ENCODE measurements around the gene RNF150. TPM values are rescaled to one million over a fixed set of nuclear protein-coding genes. Genes with fewer than 3 reads are reported as not detected.

RNF150 gene
- total and polyA plus RNA-seq, 4 donors, result 0.27 to 1.4 (median 0.81) TPM

DNA sequence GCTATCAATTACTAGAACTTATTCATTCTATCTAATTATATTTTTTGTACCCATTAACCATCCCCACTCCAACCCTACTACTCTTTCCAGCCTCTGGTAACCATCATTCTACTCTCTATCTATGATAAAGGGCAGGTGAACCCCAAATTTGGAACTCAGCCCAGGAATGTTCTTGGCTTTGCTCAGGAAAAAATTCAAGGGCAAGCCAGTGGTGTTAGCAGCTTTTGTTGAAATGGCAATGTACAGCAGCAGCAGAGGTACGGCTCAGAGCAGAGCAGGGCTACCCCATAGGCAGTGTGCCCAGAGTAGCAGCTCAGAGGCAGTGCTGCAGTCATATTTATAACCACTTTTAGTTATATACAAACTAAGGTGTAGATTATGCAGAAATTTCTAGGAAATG is 138.2 kb downstream of the RNF150 start:
- H3K27ac ChIP-seq (ENCODE audit: low read depth in 1 of 2, low read length in 2 of 2), result no peak overlapping the region
- H3K4me1 ChIP-seq (ENCODE audit: control insufficient read depth in 4 of 4, insufficient read depth in 4 of 4, low read length in 3 of 4), result peaks cover 0 to 2% (median 0%) of the 10 kb centered on the region in 4 donors
- TF ChIP-seq RXRA (IDR thresholded peaks at IDR 0.05) (peak in 1 of 2 donors; percentile 9), GABPA (IDR thresholded peaks at IDR 0.05 in 1 of 2, conservative IDR thresholded peaks at IDR 0.05 in 1 of 2) (no peak), SP1 (IDR thresholded peaks at IDR 0.05) (no peak), RAD21 (IDR thresholded peaks at IDR 0.05) (peak in 1 of 2 donors; percentile 8), HNF4A (conservative IDR thresholded peaks at IDR 0.05) (peak in 1 of 2 donors; percentile 7), NR2F2 (IDR thresholded peaks at IDR 0.05) (no peak)
- TF ChIP-seq, protein P1, sequence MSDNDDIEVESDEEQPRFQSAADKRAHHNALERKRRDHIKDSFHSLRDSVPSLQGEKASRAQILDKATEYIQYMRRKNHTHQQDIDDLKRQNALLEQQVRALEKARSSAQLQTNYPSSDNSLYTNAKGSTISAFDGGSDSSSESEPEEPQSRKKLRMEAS (IDR thresholded peaks at IDR 0.05), result no peak
- TF ChIP-seq, protein P2, sequence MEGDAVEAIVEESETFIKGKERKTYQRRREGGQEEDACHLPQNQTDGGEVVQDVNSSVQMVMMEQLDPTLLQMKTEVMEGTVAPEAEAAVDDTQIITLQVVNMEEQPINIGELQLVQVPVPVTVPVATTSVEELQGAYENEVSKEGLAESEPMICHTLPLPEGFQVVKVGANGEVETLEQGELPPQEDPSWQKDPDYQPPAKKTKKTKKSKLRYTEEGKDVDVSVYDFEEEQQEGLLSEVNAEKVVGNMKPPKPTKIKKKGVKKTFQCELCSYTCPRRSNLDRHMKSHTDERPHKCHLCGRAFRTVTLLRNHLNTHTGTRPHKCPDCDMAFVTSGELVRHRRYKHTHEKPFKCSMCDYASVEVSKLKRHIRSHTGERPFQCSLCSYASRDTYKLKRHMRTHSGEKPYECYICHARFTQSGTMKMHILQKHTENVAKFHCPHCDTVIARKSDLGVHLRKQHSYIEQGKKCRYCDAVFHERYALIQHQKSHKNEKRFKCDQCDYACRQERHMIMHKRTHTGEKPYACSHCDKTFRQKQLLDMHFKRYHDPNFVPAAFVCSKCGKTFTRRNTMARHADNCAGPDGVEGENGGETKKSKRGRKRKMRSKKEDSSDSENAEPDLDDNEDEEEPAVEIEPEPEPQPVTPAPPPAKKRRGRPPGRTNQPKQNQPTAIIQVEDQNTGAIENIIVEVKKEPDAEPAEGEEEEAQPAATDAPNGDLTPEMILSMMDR (IDR thresholded peaks at IDR 0.05; ENCODE audit: low read depth, low read length, missing input control), result no peak
- H3K36me3 ChIP-seq (ENCODE audit: control insufficient read depth in 4 of 4, insufficient read depth in 3 of 4, low read depth in 1 of 4, low read length in 3 of 4), result no peaks in the 10 kb centered on the region
- H3K4me3 ChIP-seq (ENCODE audit: low read depth in 1 of 3, low read length in 3 of 3), result no peak overlapping the region
- no peak for DNase-seq (ENCODE audit: low spot score)
- no peak overlapping the region for H3K9ac ChIP-seq (ENCODE audit: low read depth in 1 of 2, low read length in 2 of 2)
- H3K9me3 ChIP-seq (ENCODE audit: control insufficient read depth in 4 of 4, low read length in 3 of 4), result no peaks in the 10 kb centered on the region
- 36% methylated on average over 1 of the region's 1 CpG for WGBS
- H3K27me3 ChIP-seq (ENCODE audit: control insufficient read depth in 4 of 4, insufficient read depth in 4 of 4, low read length in 3 of 4), result no peaks in the 10 kb centered on the region

DNA sequence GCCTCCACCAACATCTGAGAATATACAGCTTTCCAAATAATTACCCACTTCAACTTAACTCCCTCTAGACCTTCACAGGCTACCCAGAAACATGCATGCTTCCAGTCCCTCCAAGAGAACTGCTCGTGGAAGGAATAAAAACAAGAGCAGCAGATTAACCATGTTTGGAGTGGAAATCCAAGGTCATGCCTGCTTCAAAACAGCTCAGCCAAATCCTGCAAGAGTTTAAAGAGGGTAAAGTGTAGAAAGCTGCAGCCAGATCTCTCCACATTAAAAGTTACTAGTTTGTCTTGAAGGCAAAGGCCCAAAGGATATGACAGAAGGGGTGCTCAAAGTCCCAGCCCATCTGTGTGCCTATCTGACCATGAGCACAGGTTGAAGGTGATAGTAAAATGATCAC is 139.3 kb downstream of the RNF150 start:
- Histone ChIP-seq H3K4me3 (ENCODE audit: low read depth in 1 of 3, low read length in 3 of 3) (no peak overlapping the region), H3K36me3 (ENCODE audit: control insufficient read depth in 4 of 4, insufficient read depth in 3 of 4, low read depth in 1 of 4, low read length in 3 of 4) (no peaks in the 10 kb centered on the region), H3K27me3 (ENCODE audit: control insufficient read depth in 4 of 4, insufficient read depth in 4 of 4, low read length in 3 of 4) (no peaks in the 10 kb centered on the region), H3K4me1 (ENCODE audit: control insufficient read depth in 4 of 4, insufficient read depth in 4 of 4, low read length in 3 of 4) (peaks cover 0 to 2% (median 0%) of the 10 kb centered on the region in 4 donors), H3K9ac (ENCODE audit: low read depth in 1 of 2, low read length in 2 of 2) (no peak overlapping the region), H3K27ac (ENCODE audit: low read depth in 1 of 2, low read length in 2 of 2) (no peak overlapping the region), H3K9me3 (ENCODE audit: control insufficient read depth in 4 of 4, low read length in 3 of 4) (no peaks in the 10 kb centered on the region)
- DNase-seq (ENCODE audit: low spot score), result no peak
- WGBS, result 69% methylated on average over 1 of the region's 1 CpG
- TF ChIP-seq FOXA2 (IDR thresholded peaks at IDR 0.05) (no peak), TAF1 (conservative IDR thresholded peaks at IDR 0.05) (no peak)

DNA sequence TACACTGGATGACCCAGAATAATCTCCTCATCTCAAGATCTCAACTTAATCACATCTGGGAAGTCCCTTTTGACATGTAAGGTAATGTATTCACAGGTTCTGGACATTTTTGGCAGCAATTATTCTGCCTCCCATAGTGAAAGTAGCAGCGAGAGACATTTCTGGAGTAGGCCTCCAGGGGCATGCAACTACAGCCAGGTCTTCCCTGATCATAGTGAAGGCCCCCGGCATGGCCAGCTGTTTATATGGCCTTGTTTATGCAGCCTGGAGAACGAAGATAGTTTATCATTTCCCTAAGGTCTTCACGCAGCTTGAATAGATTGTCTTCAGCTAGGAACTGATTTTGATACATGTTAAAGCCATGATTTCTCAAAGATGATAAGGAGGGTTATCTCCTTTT is 139.9 kb downstream of the RNF150 start:
- DNase-seq (ENCODE audit: low spot score), result no peak
- Histone ChIP-seq H3K4me1 (ENCODE audit: control insufficient read depth in 4 of 4, insufficient read depth in 4 of 4, low read length in 3 of 4) (peaks cover 0 to 2% (median 0%) of the 10 kb centered on the region in 4 donors), H3K36me3 (ENCODE audit: control insufficient read depth in 4 of 4, insufficient read depth in 3 of 4, low read depth in 1 of 4, low read length in 3 of 4) (no peaks in the 10 kb centered on the region), H3K4me3 (ENCODE audit: low read depth in 1 of 3, low read length in 3 of 3) (no peak overlapping the region), H3K9ac (ENCODE audit: low read depth in 1 of 2, low read length in 2 of 2) (no peak overlapping the region), H3K27me3 (ENCODE audit: control insufficient read depth in 4 of 4, insufficient read depth in 4 of 4, low read length in 3 of 4) (no peaks in the 10 kb centered on the region), H3K27ac (ENCODE audit: low read depth in 1 of 2, low read length in 2 of 2) (no peak overlapping the region), H3K9me3 (ENCODE audit: control insufficient read depth in 4 of 4, low read length in 3 of 4) (no peaks in the 10 kb centered on the region)
- 85% methylated on average over 4 of the region's 4 CpGs for WGBS
- TF ChIP-seq TAF1 (conservative IDR thresholded peaks at IDR 0.05), result no peak
- TF ChIP-seq GABPA (IDR thresholded peaks at IDR 0.05 in 1 of 2, conservative IDR thresholded peaks at IDR 0.05 in 1 of 2), result no peak
- no peak for TF ChIP-seq HNF4G (IDR thresholded peaks at IDR 0.05)
- TF ChIP-seq, protein P3, sequence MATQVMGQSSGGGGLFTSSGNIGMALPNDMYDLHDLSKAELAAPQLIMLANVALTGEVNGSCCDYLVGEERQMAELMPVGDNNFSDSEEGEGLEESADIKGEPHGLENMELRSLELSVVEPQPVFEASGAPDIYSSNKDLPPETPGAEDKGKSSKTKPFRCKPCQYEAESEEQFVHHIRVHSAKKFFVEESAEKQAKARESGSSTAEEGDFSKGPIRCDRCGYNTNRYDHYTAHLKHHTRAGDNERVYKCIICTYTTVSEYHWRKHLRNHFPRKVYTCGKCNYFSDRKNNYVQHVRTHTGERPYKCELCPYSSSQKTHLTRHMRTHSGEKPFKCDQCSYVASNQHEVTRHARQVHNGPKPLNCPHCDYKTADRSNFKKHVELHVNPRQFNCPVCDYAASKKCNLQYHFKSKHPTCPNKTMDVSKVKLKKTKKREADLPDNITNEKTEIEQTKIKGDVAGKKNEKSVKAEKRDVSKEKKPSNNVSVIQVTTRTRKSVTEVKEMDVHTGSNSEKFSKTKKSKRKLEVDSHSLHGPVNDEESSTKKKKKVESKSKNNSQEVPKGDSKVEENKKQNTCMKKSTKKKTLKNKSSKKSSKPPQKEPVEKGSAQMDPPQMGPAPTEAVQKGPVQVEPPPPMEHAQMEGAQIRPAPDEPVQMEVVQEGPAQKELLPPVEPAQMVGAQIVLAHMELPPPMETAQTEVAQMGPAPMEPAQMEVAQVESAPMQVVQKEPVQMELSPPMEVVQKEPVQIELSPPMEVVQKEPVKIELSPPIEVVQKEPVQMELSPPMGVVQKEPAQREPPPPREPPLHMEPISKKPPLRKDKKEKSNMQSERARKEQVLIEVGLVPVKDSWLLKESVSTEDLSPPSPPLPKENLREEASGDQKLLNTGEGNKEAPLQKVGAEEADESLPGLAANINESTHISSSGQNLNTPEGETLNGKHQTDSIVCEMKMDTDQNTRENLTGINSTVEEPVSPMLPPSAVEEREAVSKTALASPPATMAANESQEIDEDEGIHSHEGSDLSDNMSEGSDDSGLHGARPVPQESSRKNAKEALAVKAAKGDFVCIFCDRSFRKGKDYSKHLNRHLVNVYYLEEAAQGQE (IDR thresholded peaks at IDR 0.05), result no peak
- TF ChIP-seq, protein P4, sequence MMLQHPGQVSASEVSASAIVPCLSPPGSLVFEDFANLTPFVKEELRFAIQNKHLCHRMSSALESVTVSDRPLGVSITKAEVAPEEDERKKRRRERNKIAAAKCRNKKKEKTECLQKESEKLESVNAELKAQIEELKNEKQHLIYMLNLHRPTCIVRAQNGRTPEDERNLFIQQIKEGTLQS (IDR thresholded peaks at IDR 0.05), result no peak
- TF ChIP-seq YY1 (IDR thresholded peaks at IDR 0.05), result no peak
- TF ChIP-seq, protein P5, sequence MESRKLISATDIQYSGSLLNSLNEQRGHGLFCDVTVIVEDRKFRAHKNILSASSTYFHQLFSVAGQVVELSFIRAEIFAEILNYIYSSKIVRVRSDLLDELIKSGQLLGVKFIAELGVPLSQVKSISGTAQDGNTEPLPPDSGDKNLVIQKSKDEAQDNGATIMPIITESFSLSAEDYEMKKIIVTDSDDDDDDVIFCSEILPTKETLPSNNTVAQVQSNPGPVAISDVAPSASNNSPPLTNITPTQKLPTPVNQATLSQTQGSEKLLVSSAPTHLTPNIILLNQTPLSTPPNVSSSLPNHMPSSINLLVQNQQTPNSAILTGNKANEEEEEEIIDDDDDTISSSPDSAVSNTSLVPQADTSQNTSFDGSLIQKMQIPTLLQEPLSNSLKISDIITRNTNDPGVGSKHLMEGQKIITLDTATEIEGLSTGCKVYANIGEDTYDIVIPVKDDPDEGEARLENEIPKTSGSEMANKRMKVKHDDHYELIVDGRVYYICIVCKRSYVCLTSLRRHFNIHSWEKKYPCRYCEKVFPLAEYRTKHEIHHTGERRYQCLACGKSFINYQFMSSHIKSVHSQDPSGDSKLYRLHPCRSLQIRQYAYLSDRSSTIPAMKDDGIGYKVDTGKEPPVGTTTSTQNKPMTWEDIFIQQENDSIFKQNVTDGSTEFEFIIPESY (IDR thresholded peaks at IDR 0.05), result no peak
- TF ChIP-seq, protein P2 (IDR thresholded peaks at IDR 0.05; ENCODE audit: low read depth, low read length, missing input control), result no peak
